GM18498 (cell line): ENCODE data around the gene IL22.

Experiments used
- ATAC-seq: cut with Tn5 transposase; IDR thresholded peaks from one replicate; pipeline ENCODE4 v1.9.1; 2021; ENCODE audit warnings: mild to moderate bottlenecking, moderate library complexity; ENCODE audit not compliant: unreplicated experiment

IL22 gene, protein sequence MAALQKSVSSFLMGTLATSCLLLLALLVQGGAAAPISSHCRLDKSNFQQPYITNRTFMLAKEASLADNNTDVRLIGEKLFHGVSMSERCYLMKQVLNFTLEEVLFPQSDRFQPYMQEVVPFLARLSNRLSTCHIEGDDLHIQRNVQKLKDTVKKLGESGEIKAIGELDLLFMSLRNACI

DNA sequence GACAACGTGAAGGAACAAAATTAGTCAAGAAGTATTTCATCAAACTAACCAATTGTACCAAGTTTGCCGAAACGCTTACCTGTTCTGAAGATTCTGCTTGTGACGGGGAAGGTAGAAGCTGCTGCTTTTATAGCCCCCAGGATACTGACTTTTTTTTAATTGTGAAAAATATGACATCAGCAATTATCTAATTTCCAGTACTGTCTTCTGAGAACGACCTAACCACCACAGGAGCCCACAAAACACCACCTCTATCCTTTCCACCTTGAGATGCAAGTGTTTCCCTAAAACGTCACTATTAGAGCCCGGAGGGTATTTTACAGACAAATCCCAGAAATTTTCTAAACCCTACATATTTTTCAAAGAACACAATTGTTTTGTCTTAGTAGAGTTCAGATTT is at the start of gene IL22:
IL22 (minus strand) TSS at position 101 of the 400 bp plus-strand sequence. CDS start 156 bp downstream, outside the sequence.
- ATAC-seq = no peak

DNA sequence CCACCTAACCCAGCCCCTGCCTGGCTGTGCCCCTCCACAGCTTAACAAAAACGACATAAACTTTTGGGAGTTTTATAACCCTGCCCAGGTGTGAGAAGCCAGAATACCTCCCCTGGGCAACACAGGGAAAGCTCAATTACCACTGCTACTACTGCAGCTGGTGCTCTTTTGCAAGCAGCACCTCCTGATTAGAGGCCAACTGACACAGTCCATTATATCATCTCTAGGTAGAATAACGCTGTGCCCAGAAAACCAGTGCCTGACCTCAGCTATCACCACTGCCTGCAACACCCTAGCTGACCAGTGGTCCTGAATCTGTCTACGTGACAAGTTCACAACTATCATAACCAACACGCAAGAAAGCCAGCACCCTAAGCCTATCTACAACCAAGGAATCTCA is 44.5 kb upstream of the IL22 start:
- ATAC-seq = no peak

- no peak for ATAC-seq
These were observed 40.8 kb upstream of the IL22 start for GRCh38 chr12:68294251-68294650.

- ATAC-seq = no peak
These were observed 39.9 kb upstream of the IL22 start for GRCh38 chr12:68293347-68293746.

DNA sequence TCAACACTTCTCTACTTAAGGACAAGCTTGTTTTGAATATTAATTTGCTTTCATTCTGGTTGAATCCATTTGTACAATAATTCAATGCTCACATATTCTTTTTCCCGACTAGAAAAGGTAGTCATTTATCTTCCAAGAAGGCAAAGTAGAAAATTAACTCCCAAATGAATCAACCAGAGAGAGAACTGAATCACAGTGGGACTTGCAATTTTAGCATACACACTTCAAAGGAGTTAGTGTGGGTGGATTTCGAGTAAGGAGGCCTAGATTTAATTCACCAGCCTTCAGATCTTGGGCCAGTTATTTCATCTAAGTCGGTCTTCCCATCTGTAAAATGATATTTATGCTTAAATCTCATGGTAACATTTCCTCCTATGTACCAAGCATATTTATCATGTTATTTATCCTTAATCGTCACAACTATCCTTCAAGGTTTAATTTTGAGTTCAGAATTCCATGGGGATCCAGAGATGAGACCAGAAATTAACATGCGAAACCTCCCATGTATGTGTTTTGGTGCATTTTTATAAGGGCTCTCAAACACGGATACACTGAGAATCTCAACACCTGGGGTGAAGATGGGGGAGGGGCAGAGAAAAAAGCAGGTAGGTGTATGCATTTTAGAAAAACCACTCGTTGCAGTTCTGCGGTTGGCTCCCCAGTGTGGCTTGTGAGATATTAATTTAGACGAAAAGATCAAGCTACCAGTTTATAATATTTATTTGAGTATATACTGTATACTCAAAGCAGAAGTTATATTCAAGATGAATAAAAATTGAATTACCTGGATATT is 38.9 kb upstream of the IL22 start:
- no peak for ATAC-seq

- no peak for ATAC-seq
These were observed 38.1 kb upstream of the IL22 start for GRCh38 chr12:68291396-68292036.

GRCh38 chr12:68290126-68290525 is 36.7 kb upstream of the IL22 start:
- ATAC-seq = peak; percentile 93

GRCh38 chr12:68287106-68287505 is 33.7 kb upstream of the IL22 start:
- ATAC-seq = no peak

- no peak for ATAC-seq
These were observed 33.0 kb upstream of the IL22 start for GRCh38 chr12:68286396-68286795.

DNA sequence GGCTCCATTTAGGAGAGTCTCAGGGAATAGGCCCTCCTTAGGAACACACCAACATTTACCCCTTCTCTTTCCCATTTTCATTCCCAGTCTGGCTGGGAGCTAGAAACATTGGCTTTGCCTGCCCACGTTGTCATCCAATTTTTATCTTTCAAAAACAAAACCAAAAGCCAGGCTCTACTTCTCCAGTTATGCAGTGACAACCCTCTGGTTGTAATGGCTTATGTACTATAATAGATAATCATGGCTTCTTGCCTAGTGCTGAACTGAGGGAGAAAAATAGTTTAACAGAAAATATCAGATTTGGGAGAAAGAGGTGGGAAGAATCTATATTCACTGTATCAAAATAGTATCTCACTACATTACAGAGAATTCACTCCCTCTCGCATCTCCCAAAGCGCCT is 32.1 kb upstream of the IL22 start:
- ATAC-seq = no peak

DNA sequence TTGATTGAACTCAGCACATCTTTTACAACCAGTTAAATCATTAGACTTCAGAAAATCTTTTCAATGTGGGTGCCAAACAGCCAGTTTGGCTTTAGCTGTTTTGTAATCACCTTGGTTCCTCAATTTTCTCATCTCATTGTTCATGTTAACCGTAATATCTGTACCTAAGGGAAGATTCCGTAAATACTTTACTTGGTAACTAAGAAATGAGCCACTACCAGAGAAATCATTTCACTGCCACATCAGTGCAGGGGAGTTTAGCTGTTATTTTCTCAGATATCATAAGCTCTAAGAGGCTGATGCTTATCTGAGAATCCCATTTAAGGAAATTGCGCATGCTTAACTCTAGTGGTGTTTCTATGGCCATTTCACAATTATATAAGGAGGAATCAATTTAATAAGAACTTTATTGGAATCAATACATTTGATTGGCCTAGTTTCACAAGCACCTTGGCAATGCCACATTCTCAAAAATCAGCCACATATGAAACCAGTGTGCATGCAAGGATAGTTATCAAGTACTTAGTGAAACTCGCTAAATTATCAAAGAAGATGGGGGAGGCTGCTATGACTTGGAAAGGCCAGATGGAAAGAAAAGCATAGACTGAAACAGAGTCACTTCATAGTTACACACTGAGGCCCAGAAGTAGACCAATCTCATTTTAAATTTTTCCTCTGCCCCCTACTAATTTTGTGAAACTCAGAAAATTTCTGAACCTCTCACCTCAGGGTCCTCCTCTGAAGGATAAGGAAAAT is 28.1 kb upstream of the IL22 start:
- no peak for ATAC-seq

GRCh38 chr12:68280240-68280639 is 26.8 kb upstream of the IL22 start:
- ATAC-seq = no peak

GRCh38 chr12:68279227-68280054 is 26.0 kb upstream of the IL22 start:
- ATAC-seq = no peak

GRCh38 chr12:68276402-68276930 is 23.1 kb upstream of the IL22 start:
- ATAC-seq = no peak

DNA sequence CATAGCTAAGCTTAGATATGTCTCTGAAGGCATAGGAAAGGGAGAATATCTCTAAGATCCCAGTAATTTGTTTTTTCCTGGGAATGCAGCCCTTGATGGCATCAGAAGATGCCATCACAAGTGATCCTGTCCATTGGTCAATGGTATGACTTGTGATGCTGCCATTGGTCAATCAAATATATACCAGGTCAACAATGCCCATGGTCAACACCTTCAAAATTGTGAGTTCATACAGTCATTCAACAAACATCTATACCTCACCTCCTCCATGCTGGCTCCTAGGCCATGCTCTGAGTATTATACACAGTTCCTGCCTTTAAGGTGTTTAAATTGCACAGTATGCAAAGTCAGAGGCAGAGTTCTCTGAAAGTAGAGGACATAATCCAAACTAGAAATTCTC is 19.3 kb upstream of the IL22 start:
- no peak for ATAC-seq

GRCh38 chr12:68271346-68271745 is 17.9 kb upstream of the IL22 start:
- no peak for ATAC-seq

DNA sequence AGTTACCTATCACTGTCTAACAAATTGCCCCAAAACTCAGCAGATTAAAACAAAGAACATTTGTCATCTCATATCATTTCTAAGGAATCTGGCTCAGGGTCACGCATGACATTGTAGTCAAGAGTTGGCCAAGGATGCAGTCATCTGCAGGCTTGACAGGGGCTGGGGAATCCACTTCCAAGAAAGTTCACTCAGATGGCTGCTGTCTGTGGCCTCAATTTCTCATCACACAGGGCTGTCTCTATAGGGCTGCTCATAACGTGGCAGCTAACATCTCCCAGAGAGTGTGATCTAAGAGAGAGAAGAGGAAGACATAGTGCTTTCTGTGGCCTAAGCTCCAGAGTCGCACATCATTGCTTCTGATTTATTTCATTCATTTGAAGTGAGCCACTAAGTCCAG is 17.0 kb upstream of the IL22 start:
- ATAC-seq = no peak

DNA sequence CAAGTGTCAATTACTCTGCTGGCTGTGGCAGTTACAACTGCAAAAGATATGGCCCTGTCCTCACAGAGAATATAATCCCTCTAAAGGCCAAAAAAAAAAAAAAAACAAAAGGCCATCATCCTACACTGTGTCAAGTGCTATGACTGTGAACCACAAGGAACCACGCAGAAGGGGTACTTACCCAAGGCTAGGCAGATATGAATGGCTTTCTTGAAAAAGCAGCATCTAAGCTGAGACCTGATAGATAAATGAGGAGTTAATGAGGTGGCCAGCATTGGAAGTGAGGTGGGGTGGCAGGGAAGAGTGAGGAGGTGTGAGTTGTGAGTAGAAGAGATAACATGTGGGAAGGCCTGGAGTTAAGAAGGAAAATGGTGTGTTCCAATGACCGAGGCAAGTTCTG is 16.4 kb upstream of the IL22 start:
- ATAC-seq = no peak

DNA sequence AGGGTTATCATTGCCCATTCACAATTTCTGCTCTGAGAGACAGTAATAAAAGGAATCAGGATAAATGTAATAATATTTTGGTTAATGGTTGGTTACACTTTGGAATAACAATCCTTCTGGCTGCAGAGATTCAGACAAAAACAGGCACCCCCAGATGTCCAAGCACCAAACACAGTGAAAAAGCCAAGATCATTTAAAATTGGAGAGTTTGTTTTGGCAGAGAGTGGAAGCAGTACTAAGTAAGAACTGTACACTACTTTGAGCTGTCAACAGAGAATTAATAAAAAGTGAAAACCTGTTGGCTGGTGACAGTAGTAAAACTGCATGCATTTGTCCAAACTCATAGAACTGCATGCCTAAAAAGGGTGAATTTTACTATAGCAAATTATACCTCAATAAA is 15.6 kb upstream of the IL22 start:
- no peak for ATAC-seq

- ATAC-seq = no peak
These were observed 14.5 kb upstream of the IL22 start for GRCh38 chr12:68267892-68268396.
